Measurements from ENCODE around the gene PRKCE. TPM values are rescaled to one million over a fixed set of nuclear protein-coding genes. Genes with fewer than 3 reads are reported as not detected.
"Not testable (repeated sequence)": the region's sequence is repeated elsewhere in the genome, so short reads cannot be mapped to it uniquely, and the experiment has no call there.

Gene PRKCE
- polyA plus RNA-seq, 1 experiment: 16.7 TPM

DNA sequence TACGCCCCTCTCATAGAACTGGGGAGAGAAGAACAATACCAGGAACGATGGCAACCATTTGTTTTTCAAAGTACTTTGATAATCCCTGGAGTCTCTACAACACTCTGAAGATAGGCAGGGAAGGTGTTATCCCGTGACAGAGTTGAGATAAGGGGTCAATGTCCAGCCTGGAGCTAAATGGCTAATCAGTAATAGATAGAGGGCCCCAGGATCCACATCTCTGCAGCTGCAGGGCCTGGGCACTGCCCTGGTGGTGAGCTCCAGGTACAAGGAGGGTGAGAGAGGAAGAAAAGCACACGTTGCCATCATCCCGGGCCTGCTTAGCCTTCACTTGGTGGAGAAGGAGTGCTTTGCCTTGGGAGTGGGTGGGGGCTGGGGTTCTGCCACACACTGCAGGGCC, 260.6 kb downstream of the PRKCE start:
- H3K27me3 ChIP-seq (ENCODE audit: control insufficient read depth, insufficient read depth, low read length): no peaks in the 10 kb centered on the region
- ChIA-PET CTCF (no interaction called here), POLR2A (no interaction called here)
- no peaks in the 10 kb centered on the region for H3K9me3 ChIP-seq (ENCODE audit: control insufficient read depth, insufficient read depth, low read length)
- H3K27ac ChIP-seq (ENCODE audit: low read depth, low read length): no peak overlapping the region
- TF ChIP-seq, protein P1, sequence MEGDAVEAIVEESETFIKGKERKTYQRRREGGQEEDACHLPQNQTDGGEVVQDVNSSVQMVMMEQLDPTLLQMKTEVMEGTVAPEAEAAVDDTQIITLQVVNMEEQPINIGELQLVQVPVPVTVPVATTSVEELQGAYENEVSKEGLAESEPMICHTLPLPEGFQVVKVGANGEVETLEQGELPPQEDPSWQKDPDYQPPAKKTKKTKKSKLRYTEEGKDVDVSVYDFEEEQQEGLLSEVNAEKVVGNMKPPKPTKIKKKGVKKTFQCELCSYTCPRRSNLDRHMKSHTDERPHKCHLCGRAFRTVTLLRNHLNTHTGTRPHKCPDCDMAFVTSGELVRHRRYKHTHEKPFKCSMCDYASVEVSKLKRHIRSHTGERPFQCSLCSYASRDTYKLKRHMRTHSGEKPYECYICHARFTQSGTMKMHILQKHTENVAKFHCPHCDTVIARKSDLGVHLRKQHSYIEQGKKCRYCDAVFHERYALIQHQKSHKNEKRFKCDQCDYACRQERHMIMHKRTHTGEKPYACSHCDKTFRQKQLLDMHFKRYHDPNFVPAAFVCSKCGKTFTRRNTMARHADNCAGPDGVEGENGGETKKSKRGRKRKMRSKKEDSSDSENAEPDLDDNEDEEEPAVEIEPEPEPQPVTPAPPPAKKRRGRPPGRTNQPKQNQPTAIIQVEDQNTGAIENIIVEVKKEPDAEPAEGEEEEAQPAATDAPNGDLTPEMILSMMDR (IDR thresholded peaks at IDR 0.05; ENCODE audit: low read depth, low read length): no peak
- no peak overlapping the region for H3K4me3 ChIP-seq (ENCODE audit: low read depth, low read length)
- no peak for DNase-seq (ENCODE audit: low read depth, low spot score)

DNA sequence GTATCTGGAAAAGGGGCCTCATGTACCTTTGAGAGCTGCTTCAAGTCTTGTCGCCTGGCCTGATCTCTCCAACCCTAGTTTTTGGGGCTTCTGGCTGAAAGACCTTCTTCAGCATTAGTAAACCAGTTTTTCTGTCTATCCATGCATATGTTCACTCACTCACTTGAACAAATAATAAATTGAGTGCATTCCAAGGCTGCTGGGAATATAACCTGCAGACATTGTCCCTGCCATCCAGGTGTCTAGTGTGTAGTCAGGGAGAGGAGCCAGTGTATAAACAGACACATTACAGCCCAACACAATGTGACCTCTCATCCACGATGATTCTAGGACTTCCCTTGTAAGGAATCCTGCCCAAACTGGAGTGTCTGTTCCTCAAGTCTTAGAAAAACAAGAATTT, 262.1 kb downstream of the PRKCE start:
- POLR2A ChIA-PET: no interaction called here

DNA sequence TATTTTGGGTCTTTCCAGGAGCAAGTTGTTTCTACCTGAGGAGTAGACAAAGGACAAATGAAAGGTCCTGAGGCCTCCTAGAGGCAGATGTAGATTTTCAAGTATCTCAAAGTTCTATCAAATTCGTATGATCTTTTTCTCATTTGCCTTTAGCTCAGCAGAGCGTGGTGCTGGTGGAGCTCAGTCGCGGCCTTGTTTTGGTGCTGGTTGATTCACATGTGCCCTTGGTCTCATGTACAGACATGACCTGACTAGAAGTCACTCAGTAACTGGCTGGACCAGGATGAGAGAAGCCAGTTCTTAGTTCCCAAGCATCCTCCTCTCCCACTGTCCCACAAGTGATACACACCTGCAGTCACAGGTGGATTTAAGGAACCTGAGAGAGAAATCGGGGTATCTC, 264.0 kb downstream of the PRKCE start:
- H3K9me3 ChIP-seq (ENCODE audit: control insufficient read depth, insufficient read depth, low read length): no peaks in the 10 kb centered on the region
- no peak for DNase-seq (ENCODE audit: low read depth, low spot score)
- ChIA-PET CTCF (no interaction called here), POLR2A (no interaction called here)
- H3K27ac ChIP-seq (ENCODE audit: low read depth, low read length): no peak overlapping the region
- H3K4me3 ChIP-seq (ENCODE audit: low read depth, low read length): no peak overlapping the region
- TF ChIP-seq, protein P1 (IDR thresholded peaks at IDR 0.05; ENCODE audit: low read depth, low read length): no peak
- no peaks in the 10 kb centered on the region for H3K27me3 ChIP-seq (ENCODE audit: control insufficient read depth, insufficient read depth, low read length)

More for the DNA sequence above, 262.1 kb downstream of the PRKCE start:
- Histone ChIP-seq H3K9me3 (ENCODE audit: control insufficient read depth, insufficient read depth, low read length) (no peaks in the 10 kb centered on the region), H3K4me3 (ENCODE audit: low read depth, low read length) (no peak overlapping the region), H3K27me3 (ENCODE audit: control insufficient read depth, insufficient read depth, low read length) (no peaks in the 10 kb centered on the region), H3K27ac (ENCODE audit: low read depth, low read length) (no peak overlapping the region)
- CTCF ChIA-PET: no interaction called here
- TF ChIP-seq, protein P1 (IDR thresholded peaks at IDR 0.05; ENCODE audit: low read depth, low read length): no peak
- no peak for DNase-seq (ENCODE audit: low read depth, low spot score)

DNA sequence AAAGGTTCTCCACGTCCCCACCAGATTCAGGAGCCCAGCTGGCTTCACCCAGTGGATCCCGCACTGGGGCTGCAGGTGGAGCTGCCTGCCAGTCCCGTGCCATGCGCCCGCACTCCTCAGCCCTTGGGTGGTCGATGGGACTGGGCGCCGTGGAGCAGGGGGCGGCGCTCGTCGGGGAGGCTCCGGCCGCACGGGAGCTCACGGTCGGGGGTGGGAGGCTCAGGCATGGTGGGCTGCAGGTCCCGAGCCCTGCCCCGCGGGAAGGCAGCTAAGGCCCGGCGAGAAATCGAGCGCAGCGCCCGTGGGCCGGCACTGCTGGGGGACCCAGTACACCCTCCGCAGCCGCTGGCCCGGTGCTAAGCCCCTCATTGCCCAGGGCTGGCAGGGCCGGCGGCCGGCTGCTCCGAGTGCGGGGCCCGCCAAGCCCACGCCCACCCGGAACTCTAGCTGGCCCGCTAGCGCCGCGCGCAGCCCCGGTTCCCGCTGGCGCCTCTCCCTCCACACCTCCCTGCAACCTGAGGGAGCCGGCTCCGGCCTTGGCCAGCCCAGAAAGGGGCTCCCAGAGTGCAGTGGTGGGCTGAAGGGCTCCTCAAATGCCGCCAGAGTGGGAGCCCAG, 266.2 kb downstream of the PRKCE start:
- H3K27ac ChIP-seq (ENCODE audit: low read depth, low read length); DNase-seq (ENCODE audit: low read depth, low spot score); H3K4me3 ChIP-seq (ENCODE audit: low read depth, low read length); POLR2A ChIA-PET; H3K9me3 ChIP-seq (ENCODE audit: control insufficient read depth, insufficient read depth, low read length); CTCF ChIA-PET; H3K27me3 ChIP-seq (ENCODE audit: control insufficient read depth, insufficient read depth, low read length): not testable (repeated sequence)

DNA sequence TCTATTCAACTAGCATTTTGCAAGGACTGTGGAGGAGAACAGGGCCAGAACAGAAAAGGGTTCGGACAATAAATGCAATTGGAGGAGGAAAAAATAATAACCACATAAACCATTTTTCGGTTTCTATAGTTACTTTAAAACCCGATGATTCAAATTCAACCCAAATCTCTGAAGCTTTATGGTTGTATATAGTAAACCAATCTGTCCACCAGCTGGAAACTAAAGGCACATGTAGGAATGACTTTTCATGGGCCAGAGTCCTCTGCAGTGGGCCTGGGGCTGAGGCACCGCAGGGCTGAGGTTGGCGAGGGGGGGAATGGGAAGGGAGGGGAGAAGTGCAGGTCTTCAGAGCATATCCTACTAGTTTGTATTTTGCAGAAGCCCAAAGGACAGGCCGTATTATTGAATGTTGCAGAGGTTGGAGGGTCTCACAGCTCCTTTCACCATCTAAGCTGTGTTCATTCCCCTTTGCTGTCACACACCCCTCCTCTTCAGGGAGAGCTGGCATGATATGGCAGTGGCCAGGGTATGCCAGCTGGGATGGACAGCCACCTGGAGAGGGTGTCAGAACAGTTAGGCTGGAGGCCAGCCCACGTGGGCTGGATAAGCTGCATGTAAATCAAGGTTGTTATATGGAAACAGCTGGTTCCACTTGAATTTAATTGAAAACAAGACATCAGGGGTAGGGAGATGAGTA, 267.1 kb downstream of the PRKCE start:
- Histone ChIP-seq H3K27ac (ENCODE audit: low read depth, low read length) (no peak overlapping the region), H3K9me3 (ENCODE audit: control insufficient read depth, insufficient read depth, low read length) (no peaks in the 10 kb centered on the region), H3K4me3 (ENCODE audit: low read depth, low read length) (no peak overlapping the region), H3K27me3 (ENCODE audit: control insufficient read depth, insufficient read depth, low read length) (no peaks in the 10 kb centered on the region)
- TF ChIP-seq, protein P1 (IDR thresholded peaks at IDR 0.05; ENCODE audit: low read depth, low read length): no peak
- no peak for DNase-seq (ENCODE audit: low read depth, low spot score)
- ChIA-PET CTCF (no interaction called here), POLR2A (no interaction called here)
